NB4 (cell line): ENCODE results near the gene COL23A1.

Experiments used
- DNase-seq: peaks from one replicate; pipeline ENCODE4 v3.0.0; 2010; ENCODE audit warnings: low read depth
- H3K4me3 ChIP-seq: one replicate; pipeline ENCODE4 v1.5.1; 2011; ENCODE audit warnings: mild to moderate bottlenecking, low read depth, low read length, moderate library complexity
- CTCF ChIP-seq: IDR thresholded peaks from one replicate; pipeline ENCODE4 v1.5.1; 2012; ENCODE audit warnings: low read depth, low read length
- MYC ChIP-seq: IDR thresholded peaks from 2 replicates; pipeline ENCODE4 v1.6.1; 2011; ENCODE audit warnings: low read depth, low read length
- POLR2A ChIP-seq: IDR thresholded peaks from 2 replicates; pipeline ENCODE4 v1.6.1; 2011; ENCODE audit warnings: mild to moderate bottlenecking; ENCODE audit not compliant: insufficient read length; ENCODE audit errors: extremely low read depth
- TF ChIP-seq, protein P1 (sequence below): IDR thresholded peaks from 2 replicates; pipeline ENCODE4 v1.6.1; 2011; ENCODE audit warnings: low read depth, low read length

The COL23A1 gene

GRCh38 chr5:178279026-178279722, 311.0 kb downstream of the COL23A1 start:
- no peak for DNase-seq
- TF ChIP-seq, protein P1, sequence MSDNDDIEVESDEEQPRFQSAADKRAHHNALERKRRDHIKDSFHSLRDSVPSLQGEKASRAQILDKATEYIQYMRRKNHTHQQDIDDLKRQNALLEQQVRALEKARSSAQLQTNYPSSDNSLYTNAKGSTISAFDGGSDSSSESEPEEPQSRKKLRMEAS, result no peak
- no peak for TF ChIP-seq MYC
- no peak for TF ChIP-seq CTCF
- no peak for TF ChIP-seq POLR2A
- H3K4me3 ChIP-seq, result no peak overlapping the region

- no peak for TF ChIP-seq MYC
- TF ChIP-seq CTCF, result no peak
- TF ChIP-seq, protein P1, result no peak
- TF ChIP-seq POLR2A, result no peak
- no peak for DNase-seq
These were observed 311.7 kb downstream of the COL23A1 start for GRCh38 chr5:178278358-178279023.

GRCh38 chr5:178277866-178278265, 312.3 kb downstream of the COL23A1 start:
- no peak overlapping the region for H3K4me3 ChIP-seq
- DNase-seq, result no peak
- TF ChIP-seq POLR2A, result no peak
- no peak for TF ChIP-seq CTCF
- TF ChIP-seq, protein P1, result no peak
- TF ChIP-seq MYC, result no peak

More at GRCh38 chr5:178278358-178279023, 311.7 kb downstream of the COL23A1 start:
- no peak overlapping the region for H3K4me3 ChIP-seq

GRCh38 chr5:178277346-178277745, 312.8 kb downstream of the COL23A1 start:
- no peak overlapping the region for H3K4me3 ChIP-seq
- TF ChIP-seq CTCF (no peak), POLR2A (no peak), MYC (no peak)
- TF ChIP-seq, protein P1, result no peak
- DNase-seq, result no peak

- no peak for DNase-seq
- no peak for TF ChIP-seq MYC
- TF ChIP-seq POLR2A, result no peak
- TF ChIP-seq, protein P1, result no peak
- no peak for TF ChIP-seq CTCF
- no peak overlapping the region for H3K4me3 ChIP-seq
These were observed 315.2 kb downstream of the COL23A1 start for GRCh38 chr5:178274781-178275537.
